Stomach (tissue), 4 donors: ENCODE data around the gene STX18.

Source experiments
- POLR2A ChIP-seq, 4 donors: fragments of 450-650 bp; IDR thresholded peaks; one replicate each; pipeline ENCODE4 v1.6.1; 2016; ENCODE audit warnings: antibody characterized with exemption in 4 of 4, control low read depth in 2 of 4, mild to moderate bottlenecking in 1 of 4, moderate library complexity in 1 of 4
- TF ChIP-seq, protein P1 (sequence below), 7 experiments: fragments of 450-650 bp in 4 of 7; fragments of 200-600 bp in 3 of 7; sonication (generic) in 3 of 7; IDR thresholded peaks; one replicate each; pipeline ENCODE4 v1.5.1; 2016 to 2019; ENCODE audit warnings: antibody characterized with exemption in 7 of 7, control low read depth in 2 of 7, mild to moderate bottlenecking in 1 of 7

DNA sequence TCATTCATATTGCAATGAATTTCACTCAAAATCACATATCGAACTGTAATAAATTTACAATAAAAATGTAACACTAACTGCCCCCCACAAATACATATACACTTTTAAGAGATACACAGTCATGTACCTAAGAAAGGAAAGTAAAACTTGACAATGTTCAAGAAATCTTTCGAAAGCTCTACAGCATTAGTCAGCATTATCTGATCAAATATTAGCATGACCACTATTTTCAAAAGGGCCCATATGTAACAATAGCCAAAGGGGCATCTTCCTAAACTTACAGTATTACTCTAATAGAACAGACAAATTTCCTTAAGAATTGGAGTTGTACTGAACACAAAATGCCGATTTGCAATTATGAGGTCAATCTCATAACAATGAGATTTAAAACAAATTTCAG is 51.8 kb downstream of the STX18 start:
- TF ChIP-seq POLR2A (IDR thresholded peaks at IDR 0.05): no peak
- TF ChIP-seq, protein P1, sequence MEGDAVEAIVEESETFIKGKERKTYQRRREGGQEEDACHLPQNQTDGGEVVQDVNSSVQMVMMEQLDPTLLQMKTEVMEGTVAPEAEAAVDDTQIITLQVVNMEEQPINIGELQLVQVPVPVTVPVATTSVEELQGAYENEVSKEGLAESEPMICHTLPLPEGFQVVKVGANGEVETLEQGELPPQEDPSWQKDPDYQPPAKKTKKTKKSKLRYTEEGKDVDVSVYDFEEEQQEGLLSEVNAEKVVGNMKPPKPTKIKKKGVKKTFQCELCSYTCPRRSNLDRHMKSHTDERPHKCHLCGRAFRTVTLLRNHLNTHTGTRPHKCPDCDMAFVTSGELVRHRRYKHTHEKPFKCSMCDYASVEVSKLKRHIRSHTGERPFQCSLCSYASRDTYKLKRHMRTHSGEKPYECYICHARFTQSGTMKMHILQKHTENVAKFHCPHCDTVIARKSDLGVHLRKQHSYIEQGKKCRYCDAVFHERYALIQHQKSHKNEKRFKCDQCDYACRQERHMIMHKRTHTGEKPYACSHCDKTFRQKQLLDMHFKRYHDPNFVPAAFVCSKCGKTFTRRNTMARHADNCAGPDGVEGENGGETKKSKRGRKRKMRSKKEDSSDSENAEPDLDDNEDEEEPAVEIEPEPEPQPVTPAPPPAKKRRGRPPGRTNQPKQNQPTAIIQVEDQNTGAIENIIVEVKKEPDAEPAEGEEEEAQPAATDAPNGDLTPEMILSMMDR (IDR thresholded peaks at IDR 0.05): no peak
